Transverse colon (tissue), 4 donors: ENCODE results near the gene GRIN2C. TPM values are rescaled to one million over a fixed set of nuclear protein-coding genes. Genes with fewer than 3 reads are reported as not detected.

Source experiments
- DNase-seq: peaks from one replicate; pipeline ENCODE4 v3.0.0-alpha.2; 2019
- H3K27ac ChIP-seq, 4 donors: fragments of 200-600 bp; sonication (generic); 2 replicates each; pipeline ENCODE4 v1.5.1; 2016 to 2018; ENCODE audit warnings: inconsistent platforms in 4 of 4
- H3K27me3 ChIP-seq: fragments of 200-600 bp; sonication (generic); 2 replicates; pipeline ENCODE4 v1.5.1; 2017; ENCODE audit warnings: inconsistent platforms
- H3K36me3 ChIP-seq, 4 donors: fragments of 200-600 bp; sonication (generic); 2 replicates each; pipeline ENCODE4 v1.5.1; 2017 to 2019; ENCODE audit warnings: inconsistent platforms in 4 of 4
- H3K4me1 ChIP-seq, 4 donors: fragments of 200-600 bp; sonication (generic); 2 replicates each; pipeline ENCODE4 v1.5.1; 2017 to 2020; ENCODE audit warnings: inconsistent platforms in 4 of 4
- H3K4me3 ChIP-seq, 4 donors: fragments of 200-600 bp; sonication (generic); 1 replicate in 1 of 4; 2 replicates in 3 of 4; pipeline versions ENCODE4 v1.5.1 to v1.6.1; 2017 to 2019; ENCODE audit warnings: inconsistent platforms in 4 of 4
- H3K9me3 ChIP-seq, 2 donors: fragments of 200-600 bp; sonication (generic); 2 replicates each; pipeline ENCODE4 v1.5.1; 2017 to 2019; ENCODE audit warnings: inconsistent platforms in 2 of 2
- CTCF ChIP-seq, 5 experiments: fragments of 200-600 bp in 3 of 5; fragments of 450-650 bp in 2 of 5; sonication (generic) in 3 of 5; IDR thresholded peaks; 1 replicate in 2 of 5; 2 replicates in 3 of 5; pipeline ENCODE4 v1.5.1; 2016 to 2017; ENCODE audit warnings: antibody characterized with exemption in 5 of 5, inconsistent platforms in 3 of 5, mild to moderate bottlenecking in 2 of 5, moderate library complexity in 1 of 5
- EP300 ChIP-seq: sonication (generic); formaldehyde crosslinking; IDR thresholded peaks from one replicate; pipeline ENCODE4 v1.6.1; 2017; ENCODE audit warnings: antibody characterized with exemption, low read depth
- POLR2A ChIP-seq: fragments of 450-650 bp; IDR thresholded peaks from one replicate; pipeline ENCODE4 v1.6.1; 2016; ENCODE audit warnings: antibody characterized with exemption, mild to moderate bottlenecking, moderate library complexity
- POLR2AphosphoS5 ChIP-seq, 3 donors: sonication (generic); formaldehyde crosslinking; IDR thresholded peaks; one replicate each; pipeline ENCODE4 v1.6.1; 2016; ENCODE audit warnings: antibody characterized with exemption in 3 of 3
- WGBS, 2 donors: methylation state at CpG; one replicate each; pipeline ENCODE4 v1.1.5; 2018; ENCODE audit warnings: low coverage in 1 of 2; 5-methylcytosine and 5-hydroxymethylcytosine counted together
- in situ Hi-C, 4 donors: fragments of 200-750 bp; cut with MboI; loops; one replicate each; pipeline versions ENCODE4 v1.15.0 to v1.15.1; 2017; ENCODE audit warnings: low sequenced_read_pairs in 3 of 4, low pct_ligation_motif_present in 1 of 4, low pct_unique_long_range_greater_than_20kb in 1 of 4
- intact Hi-C: fragments of 100-400 bp; cut with DNase I; formaldehyde crosslinking; loops from one replicate; pipeline ENCODE4 v1.15.1; 2023; ENCODE audit warnings: low total_unique reads
- total RNA-seq, 4 donors: library from RNA; depleted of rRNA; stranded (reverse); fragments of >200 nt; gene quantifications; one replicate each; pipeline ENCODE4 v1.1.0, GENCODE V29; 2016

GRIN2C gene
- total RNA-seq, 4 donors from 2014 or later: 0.27 to 0.40 TPM; not detected in 2

- Histone ChIP-seq H3K36me3 (no peaks in the 10 kb centered on the region), H3K4me1 (peaks cover 5 to 25% (median 20%) of the 10 kb centered on the region in 4 donors), H3K27me3 (peaks cover 100% of the 10 kb centered on the region), H3K9me3 (no peaks in the 10 kb centered on the region), H3K4me3 (no peak overlapping the region), H3K27ac (no peak overlapping the region)
- DNase-seq: no peak
- in situ Hi-C loops: loop anchor here in 2 of 4 donors (25.0 kb wide), 1 partner anchor 118 kb away; the partner anchor contains the start of genes NHERF1 (in 2 of the 2) and RAB37 (in 2 of the 2)
- intact Hi-C loops: no loop called here
- TF ChIP-seq POLR2A: no peak
- TF ChIP-seq POLR2AphosphoS5 (IDR thresholded peaks at IDR 0.05): no peak
- TF ChIP-seq EP300: no peak
- no peak for TF ChIP-seq CTCF (IDR thresholded peaks at IDR 0.05)
- 75% methylated on average over 3 of the region's 4 CpGs; no CpG with 5 or more reads in 1 of the 2 donors for WGBS, 2 donors
Measured at GRCh38 chr17:74855323-74855722, 4.4 kb downstream of the GRIN2C start.

- DNase-seq: no peak
- Histone ChIP-seq H3K27ac (no peak overlapping the region), H3K4me3 (no peak overlapping the region), H3K27me3 (peaks cover 99% of the 10 kb centered on the region), H3K4me1 (peaks cover 0 to 19% (median 15%) of the 10 kb centered on the region in 4 donors), H3K36me3 (no peaks in the 10 kb centered on the region), H3K9me3 (no peaks in the 10 kb centered on the region)
- TF ChIP-seq POLR2AphosphoS5 (IDR thresholded peaks at IDR 0.05): no peak
- TF ChIP-seq POLR2A: no peak
- TF ChIP-seq EP300: no peak
- TF ChIP-seq CTCF (IDR thresholded peaks at IDR 0.05): no peak
- in situ Hi-C loops: loop anchor here in 2 of 4 donors (25.0 kb wide), 1 partner anchor 117 kb away; the partner anchor contains the start of genes NHERF1 (in 2 of the 2) and RAB37 (in 2 of the 2)
- WGBS, 2 donors: 82% methylated on average over 17 of the region's 17 CpGs; no CpG with 5 or more reads in 1 of the 2 donors
- intact Hi-C loops: no loop called here
Measured at GRCh38 chr17:74854792-74855191, 4.9 kb downstream of the GRIN2C start.

- H3K27me3 ChIP-seq: peaks cover 90% of the 10 kb centered on the region
- no peaks in the 10 kb centered on the region for H3K9me3 ChIP-seq
- H3K4me1 ChIP-seq: peaks cover 0 to 13% (median 11%) of the 10 kb centered on the region in 4 donors
- H3K4me3 ChIP-seq: no peak overlapping the region
- intact Hi-C loops: no loop called here
- H3K27ac ChIP-seq: no peak overlapping the region
- DNase-seq: no peak
- in situ Hi-C loops: loop anchor here in 2 of 4 donors (25.0 kb wide), 1 partner anchor 116 kb away; the partner anchor contains the start of genes NHERF1 (in 2 of the 2) and RAB37 (in 2 of the 2)
- WGBS, 2 donors: 70% methylated on average over 8 of the region's 8 CpGs
- TF ChIP-seq POLR2A (no peak), POLR2AphosphoS5 (IDR thresholded peaks at IDR 0.05) (no peak), CTCF (IDR thresholded peaks at IDR 0.05) (no peak), EP300 (no peak)
- H3K36me3 ChIP-seq: no peaks in the 10 kb centered on the region
Measured at GRCh38 chr17:74853669-74854068, 6.0 kb downstream of the GRIN2C start.

- no peaks in the 10 kb centered on the region for H3K36me3 ChIP-seq
- peaks cover 0 to 13% (median 11%) of the 10 kb centered on the region in 4 donors for H3K4me1 ChIP-seq
- H3K27ac ChIP-seq: no peak overlapping the region
- TF ChIP-seq POLR2A (no peak), CTCF (IDR thresholded peaks at IDR 0.05) (no peak), POLR2AphosphoS5 (IDR thresholded peaks at IDR 0.05) (no peak), EP300 (no peak)
- no peak for DNase-seq
- H3K9me3 ChIP-seq: no peaks in the 10 kb centered on the region
- H3K4me3 ChIP-seq: no peak overlapping the region
- peaks cover 83% of the 10 kb centered on the region for H3K27me3 ChIP-seq
- intact Hi-C loops: no loop called here
- WGBS, 2 donors: 19 to 25% methylated on average over 1 to 9 of the region's 9 CpGs
- in situ Hi-C loops: loop anchor here in 2 of 4 donors (25.0 kb wide), 1 partner anchor 116 kb away; the partner anchor contains the start of genes NHERF1 (in 2 of the 2) and RAB37 (in 2 of the 2)
Measured at GRCh38 chr17:74853048-74853397, 6.7 kb downstream of the GRIN2C start.
